ENCODE data around the gene KCNB1.

The KCNB1 gene

DNA sequence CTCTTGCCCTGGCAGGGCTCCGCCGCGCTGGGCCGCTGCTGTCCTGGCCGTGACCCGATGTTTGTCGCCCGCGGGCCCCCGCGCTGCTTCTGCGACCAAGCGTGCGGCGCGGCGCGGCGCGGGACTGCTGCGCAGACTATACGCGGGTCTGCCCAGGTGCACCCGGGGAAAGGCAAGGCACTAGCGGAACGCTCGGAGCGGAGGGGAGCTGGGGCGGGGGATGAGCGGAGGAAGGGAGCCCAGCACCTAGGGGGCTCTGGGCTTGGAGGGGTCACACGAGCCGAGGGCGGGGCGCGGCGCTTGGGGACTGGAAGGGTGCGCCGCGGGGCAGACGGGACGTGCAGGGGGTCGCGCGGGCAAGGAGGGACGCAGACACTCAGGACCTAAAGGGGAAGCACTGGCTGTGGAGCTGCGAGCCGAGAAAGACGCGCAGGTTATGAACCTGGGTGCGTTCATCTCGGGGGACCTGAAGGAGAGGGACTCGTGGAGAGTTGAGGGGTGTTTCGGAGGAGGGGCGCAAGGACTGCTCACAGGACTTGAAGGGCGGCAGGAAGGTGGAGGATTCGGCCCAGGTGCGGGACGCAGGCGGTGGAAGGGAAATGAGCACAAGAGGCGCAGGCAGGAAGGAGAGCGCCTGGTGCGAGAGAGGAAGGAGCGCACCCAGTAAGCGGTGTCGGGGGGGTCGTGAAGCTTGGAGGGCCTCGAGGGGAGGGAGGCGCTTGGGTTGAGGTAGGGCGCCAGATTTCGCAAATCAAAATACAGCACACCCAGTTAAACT, 163.8 kb downstream of the KCNB1 start:
- Histone ChIP-seq H3K27me3 (ENCODE audit: control insufficient read depth in 1 of 2, insufficient read depth in 1 of 2, low read length in 2 of 2) (peaks cover 59 to 74% of the 10 kb centered on the region in 2 experiments), H3K4me1 (ENCODE audit: control insufficient read depth, insufficient read depth, low read depth, low read length) (peaks cover 12% of the 10 kb centered on the region), H3K27ac (ENCODE audit: low read length, poor library complexity, severe bottlenecking) (no peak overlapping the region), H2BK15ac (ENCODE audit: low read depth, poor library complexity, severe bottlenecking) (no peak overlapping the region), H4K8ac (ENCODE audit: low read length) (no peak overlapping the region), H3K79me1 (replicated peaks; ENCODE audit: low read length, poor library complexity, severe bottlenecking) (no peaks in the 10 kb centered on the region), H2BK120ac (ENCODE audit: low read depth, low read length) (no peak overlapping the region), H3K9me3 (ENCODE audit: control insufficient read depth, low read length) (no peaks in the 10 kb centered on the region), H3K4ac (ENCODE audit: low read depth in 1 of 2, low read length in 2 of 2) (peak overlapping the region in 1 of 2 experiments; percentile 47), H3K4me2 (ENCODE audit: low read length, poor library complexity, severe bottlenecking) (peak overlapping the region; percentile 36), H3K18ac (ENCODE audit: low read depth in 1 of 2, low read length in 2 of 2) (no peak overlapping the region), H2AFZ (ENCODE audit: low read depth, low read length) (peak overlapping the region; percentile 5), H4K91ac (ENCODE audit: low read length) (no peak overlapping the region), H3K9ac (ENCODE audit: low read length) (no peak overlapping the region), H3K23ac (ENCODE audit: low read length in 2 of 2) (peak overlapping the region in 1 of 2 experiments; percentile 48), H3K4me3 (ENCODE audit: insufficient read depth in 1 of 2, low read depth in 1 of 2, low read length in 2 of 2) (peak overlapping the region in 1 of 2 experiments; percentile 69), H2BK5ac (ENCODE audit: low read depth, low read length, poor library complexity, severe bottlenecking) (no peak overlapping the region), H2AK5ac (ENCODE audit: low read length, severe bottlenecking) (no peak overlapping the region), H3K36me3 (ENCODE audit: control insufficient read depth in 1 of 2, insufficient read depth in 2 of 2, low read depth in 1 of 2, low read length in 2 of 2) (no peaks in the 10 kb centered on the region), H2BK12ac (ENCODE audit: low read length in 2 of 2) (no peak overlapping the region), H3K14ac (ENCODE audit: low read length in 2 of 2) (no peak overlapping the region)
- DNase-seq, result no peak
- 4% methylated on average over 57 of the region's 70 CpGs for WGBS

DNA sequence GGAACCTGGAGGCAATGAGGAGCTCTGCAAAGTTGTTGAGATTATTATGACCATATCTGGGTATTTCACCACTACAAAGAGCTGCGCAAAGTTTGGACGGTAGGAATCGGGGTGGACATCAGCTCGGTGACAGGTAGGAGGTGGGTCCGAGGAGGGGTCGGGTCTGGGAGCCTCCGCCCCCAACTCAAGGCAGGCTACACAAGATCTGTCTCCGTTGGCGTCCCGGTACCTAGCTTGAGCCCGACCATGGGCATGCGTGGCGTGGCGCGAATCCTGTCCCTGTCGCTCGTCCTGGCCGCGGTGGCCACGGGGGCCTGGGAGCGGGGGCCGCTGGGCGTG, 164.4 kb downstream of the KCNB1 start:
- no peak overlapping the region for H3K18ac ChIP-seq (ENCODE audit: low read depth in 1 of 2, low read length in 2 of 2)
- WGBS, result 10% methylated on average over 21 of the region's 23 CpGs

DNA sequence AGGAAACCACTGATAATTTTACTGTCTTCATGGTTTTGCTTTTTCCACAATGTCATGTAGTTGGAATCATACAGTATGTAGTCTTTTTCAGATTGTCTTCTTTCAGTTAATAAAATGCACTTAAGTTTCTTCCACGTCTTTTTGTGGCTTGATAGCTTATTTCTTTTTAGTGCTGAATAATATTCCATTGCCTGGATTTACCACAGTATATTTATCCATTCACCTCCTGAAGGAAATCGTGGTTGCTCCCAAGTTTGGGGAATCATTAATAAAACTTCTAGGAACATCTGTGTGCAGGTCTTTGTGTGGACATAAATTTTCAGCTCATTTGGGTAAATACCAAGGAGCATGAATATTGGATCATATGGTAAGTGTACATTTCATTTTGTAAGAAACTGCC, 165.8 kb downstream of the KCNB1 start:
- H2BK5ac ChIP-seq (ENCODE audit: low read depth, low read length, poor library complexity, severe bottlenecking), result no peak overlapping the region
- no peak overlapping the region for H3K14ac ChIP-seq (ENCODE audit: low read length in 2 of 2)
- no peak overlapping the region for H2AK5ac ChIP-seq (ENCODE audit: low read length, severe bottlenecking)
- no peak for DNase-seq
- H2BK12ac ChIP-seq (ENCODE audit: low read length in 2 of 2), result no peak overlapping the region
- WGBS, result no CpG with 5 or more reads among the region's 2 CpGs
- H3K9me3 ChIP-seq (ENCODE audit: control insufficient read depth, low read length), result no peaks in the 10 kb centered on the region
- no peak overlapping the region for H3K4me3 ChIP-seq (ENCODE audit: insufficient read depth in 1 of 2, low read depth in 1 of 2, low read length in 2 of 2)
- peaks cover 75 to 82% of the 10 kb centered on the region in 2 experiments for H3K27me3 ChIP-seq (ENCODE audit: control insufficient read depth in 1 of 2, insufficient read depth in 1 of 2, low read length in 2 of 2)
- H3K27ac ChIP-seq (ENCODE audit: low read length, poor library complexity, severe bottlenecking), result no peak overlapping the region
- H3K9ac ChIP-seq (ENCODE audit: low read length), result no peak overlapping the region
- H3K18ac ChIP-seq (ENCODE audit: low read depth in 1 of 2, low read length in 2 of 2), result no peak overlapping the region
- no peak overlapping the region for H4K91ac ChIP-seq (ENCODE audit: low read length)
- H4K8ac ChIP-seq (ENCODE audit: low read length), result no peak overlapping the region
- no peak overlapping the region for H2AFZ ChIP-seq (ENCODE audit: low read depth, low read length)
- H2BK120ac ChIP-seq (ENCODE audit: low read depth, low read length), result no peak overlapping the region
- H3K79me1 ChIP-seq (replicated peaks; ENCODE audit: low read length, poor library complexity, severe bottlenecking), result no peaks in the 10 kb centered on the region
- H3K23ac ChIP-seq (ENCODE audit: low read length in 2 of 2), result no peak overlapping the region
- peaks cover 11% of the 10 kb centered on the region for H3K4me1 ChIP-seq (ENCODE audit: control insufficient read depth, insufficient read depth, low read depth, low read length)
- H3K4me2 ChIP-seq (ENCODE audit: low read length, poor library complexity, severe bottlenecking), result no peak overlapping the region
- H2BK15ac ChIP-seq (ENCODE audit: low read depth, poor library complexity, severe bottlenecking), result no peak overlapping the region
- no peaks in the 10 kb centered on the region for H3K36me3 ChIP-seq (ENCODE audit: control insufficient read depth in 1 of 2, insufficient read depth in 2 of 2, low read depth in 1 of 2, low read length in 2 of 2)
- H3K4ac ChIP-seq (ENCODE audit: low read depth in 1 of 2, low read length in 2 of 2), result no peak overlapping the region

More for the DNA sequence above, 164.4 kb downstream of the KCNB1 start:
- Histone ChIP-seq H2BK12ac (ENCODE audit: low read length in 2 of 2) (no peak overlapping the region), H3K27me3 (ENCODE audit: control insufficient read depth in 1 of 2, insufficient read depth in 1 of 2, low read length in 2 of 2) (peaks cover 65 to 79% of the 10 kb centered on the region in 2 experiments), H2AK5ac (ENCODE audit: low read length, severe bottlenecking) (no peak overlapping the region), H3K9ac (ENCODE audit: low read length) (no peak overlapping the region), H2BK120ac (ENCODE audit: low read depth, low read length) (no peak overlapping the region), H3K27ac (ENCODE audit: low read length, poor library complexity, severe bottlenecking) (no peak overlapping the region), H3K4ac (ENCODE audit: low read depth in 1 of 2, low read length in 2 of 2) (no peak overlapping the region), H4K8ac (ENCODE audit: low read length) (no peak overlapping the region), H3K79me1 (replicated peaks; ENCODE audit: low read length, poor library complexity, severe bottlenecking) (no peaks in the 10 kb centered on the region), H2AFZ (ENCODE audit: low read depth, low read length) (peak overlapping the region; percentile 5), H3K4me1 (ENCODE audit: control insufficient read depth, insufficient read depth, low read depth, low read length) (peaks cover 11% of the 10 kb centered on the region), H2BK5ac (ENCODE audit: low read depth, low read length, poor library complexity, severe bottlenecking) (no peak overlapping the region), H3K9me3 (ENCODE audit: control insufficient read depth, low read length) (no peaks in the 10 kb centered on the region), H2BK15ac (ENCODE audit: low read depth, poor library complexity, severe bottlenecking) (no peak overlapping the region), H3K4me3 (ENCODE audit: insufficient read depth in 1 of 2, low read depth in 1 of 2, low read length in 2 of 2) (peak overlapping the region in 1 of 2 experiments; percentile 69), H3K4me2 (ENCODE audit: low read length, poor library complexity, severe bottlenecking) (peak overlapping the region; percentile 36), H3K14ac (ENCODE audit: low read length in 2 of 2) (no peak overlapping the region), H4K91ac (ENCODE audit: low read length) (no peak overlapping the region), H3K23ac (ENCODE audit: low read length in 2 of 2) (peak overlapping the region in 1 of 2 experiments; percentile 48), H3K36me3 (ENCODE audit: control insufficient read depth in 1 of 2, insufficient read depth in 2 of 2, low read depth in 1 of 2, low read length in 2 of 2) (no peaks in the 10 kb centered on the region)
- no peak for DNase-seq

DNA sequence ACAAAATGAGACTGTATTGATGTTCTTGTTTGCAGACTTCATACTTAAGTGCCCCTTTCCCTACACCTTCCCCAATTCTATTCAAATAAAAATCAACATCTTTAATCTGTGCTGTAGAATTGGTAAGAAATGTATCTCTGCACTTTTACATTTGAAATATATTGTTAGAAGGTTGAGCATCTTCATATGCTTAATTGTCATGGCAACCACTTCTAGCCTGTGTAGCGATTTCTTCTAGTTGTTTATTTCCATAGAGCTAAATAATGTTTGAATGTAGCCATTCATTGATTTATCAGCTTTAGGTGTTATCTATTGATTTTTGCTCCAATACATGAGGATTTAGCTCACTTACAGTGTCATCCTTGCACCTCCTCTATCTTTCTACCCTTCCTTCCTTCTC, 166.9 kb downstream of the KCNB1 start:
- Histone ChIP-seq H3K4me1 (ENCODE audit: control insufficient read depth, insufficient read depth, low read depth, low read length) (peaks cover 11% of the 10 kb centered on the region), H2BK5ac (ENCODE audit: low read depth, low read length, poor library complexity, severe bottlenecking) (no peak overlapping the region), H3K14ac (ENCODE audit: low read length in 2 of 2) (no peak overlapping the region), H3K36me3 (ENCODE audit: control insufficient read depth in 1 of 2, insufficient read depth in 2 of 2, low read depth in 1 of 2, low read length in 2 of 2) (no peaks in the 10 kb centered on the region), H4K91ac (ENCODE audit: low read length) (no peak overlapping the region), H3K27ac (ENCODE audit: low read length, poor library complexity, severe bottlenecking) (no peak overlapping the region), H3K4ac (ENCODE audit: low read depth in 1 of 2, low read length in 2 of 2) (no peak overlapping the region), H3K4me3 (ENCODE audit: insufficient read depth in 1 of 2, low read depth in 1 of 2, low read length in 2 of 2) (no peak overlapping the region), H3K4me2 (ENCODE audit: low read length, poor library complexity, severe bottlenecking) (no peak overlapping the region), H3K9me3 (ENCODE audit: control insufficient read depth, low read length) (peaks cover under 1% of the 10 kb centered on the region), H2BK15ac (ENCODE audit: low read depth, poor library complexity, severe bottlenecking) (no peak overlapping the region), H3K23ac (ENCODE audit: low read length in 2 of 2) (no peak overlapping the region), H3K27me3 (ENCODE audit: control insufficient read depth in 1 of 2, insufficient read depth in 1 of 2, low read length in 2 of 2) (peaks cover 68 to 73% of the 10 kb centered on the region in 2 experiments), H3K9ac (ENCODE audit: low read length) (no peak overlapping the region), H4K8ac (ENCODE audit: low read length) (no peak overlapping the region), H2BK120ac (ENCODE audit: low read depth, low read length) (no peak overlapping the region), H3K79me1 (replicated peaks; ENCODE audit: low read length, poor library complexity, severe bottlenecking) (no peaks in the 10 kb centered on the region), H3K18ac (ENCODE audit: low read depth in 1 of 2, low read length in 2 of 2) (no peak overlapping the region), H2AK5ac (ENCODE audit: low read length, severe bottlenecking) (no peak overlapping the region), H2BK12ac (ENCODE audit: low read length in 2 of 2) (no peak overlapping the region), H2AFZ (ENCODE audit: low read depth, low read length) (no peak overlapping the region)
- no peak for DNase-seq
- 83% methylated on average over 1 of the region's 1 CpG for WGBS
